Suprapubic skin (tissue), 4 donors: Measurements from ENCODE around the gene DROSHA.

Experiments used
- CTCF ChIP-seq, 2 donors: fragments of 200-600 bp in 1 of 2; fragments of 450-650 bp in 1 of 2; sonication (generic) in 1 of 2; IDR thresholded peaks; one replicate each; pipeline ENCODE4 v1.5.1; 2016 to 2019; ENCODE audit warnings: antibody characterized with exemption in 2 of 2, mild to moderate bottlenecking in 1 of 2, moderate library complexity in 1 of 2
- EP300 ChIP-seq: sonication (generic); formaldehyde crosslinking; IDR thresholded peaks from one replicate; pipeline ENCODE4 v1.6.1; 2017; ENCODE audit warnings: antibody characterized with exemption
- POLR2AphosphoS5 ChIP-seq, 3 donors: sonication (generic); formaldehyde crosslinking; IDR thresholded peaks; one replicate each; pipeline ENCODE4 v1.6.1; 2017; ENCODE audit warnings: antibody characterized with exemption in 3 of 3

- no peak for TF ChIP-seq CTCF (IDR thresholded peaks at IDR 0.05)
- TF ChIP-seq EP300 = no peak
- TF ChIP-seq POLR2AphosphoS5 (IDR thresholded peaks at IDR 0.05) = no peak
These were observed 89.7 kb downstream of the DROSHA start for GRCh38 chr5:31442058-31442745.
